Left forelimb (tissue), 1 donor: ENCODE measurements around the gene INTS11.

Experiments
- DNase-seq: peaks from one replicate; pipeline ENCODE4 v3.0.0-alpha.2; 2018; ENCODE audit warnings: low spot score

The INTS11 gene

DNA sequence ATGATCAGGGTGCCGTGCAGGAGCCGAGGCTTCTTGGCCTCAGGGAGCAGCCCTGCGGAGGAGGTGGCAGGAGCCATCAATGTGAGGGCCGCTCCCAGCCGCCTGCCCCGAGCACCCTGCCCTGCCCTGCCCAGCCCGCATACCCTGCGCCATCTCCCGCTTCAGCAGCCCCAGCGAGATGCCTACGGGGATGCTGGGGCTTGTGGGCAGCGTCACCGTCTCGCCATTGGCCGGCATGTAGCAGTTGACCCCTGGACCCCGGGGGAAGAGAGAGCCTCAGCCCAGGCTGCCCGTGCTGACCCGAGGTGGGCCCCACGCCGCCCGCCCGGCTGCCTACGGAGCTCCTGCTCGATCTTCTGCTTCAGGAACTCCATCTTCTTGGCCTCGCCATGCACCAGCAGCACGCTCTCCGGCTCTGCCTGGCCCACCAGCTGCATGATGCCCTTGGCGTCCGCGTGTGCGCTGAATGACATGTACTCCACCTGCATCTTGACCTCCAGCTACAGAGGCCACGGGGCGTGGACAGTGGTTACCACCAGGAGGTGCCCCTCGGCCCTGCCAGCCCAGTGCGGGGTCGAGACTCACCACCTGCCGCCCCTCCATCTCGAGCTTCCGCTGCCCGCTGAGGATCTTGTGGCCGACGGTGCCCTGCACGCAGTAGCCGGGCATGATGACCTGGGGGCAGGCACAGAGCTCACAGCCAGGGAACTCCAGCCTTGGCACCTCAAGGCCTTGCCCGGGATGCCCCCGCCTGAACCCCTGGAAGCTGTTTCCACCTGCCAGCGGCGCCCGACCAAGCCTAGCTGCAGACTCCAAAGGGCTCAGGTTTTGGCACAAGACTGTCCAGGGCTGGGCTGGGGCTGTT, 11.8 kb downstream of the INTS11 start:
- no peak for DNase-seq

DNA sequence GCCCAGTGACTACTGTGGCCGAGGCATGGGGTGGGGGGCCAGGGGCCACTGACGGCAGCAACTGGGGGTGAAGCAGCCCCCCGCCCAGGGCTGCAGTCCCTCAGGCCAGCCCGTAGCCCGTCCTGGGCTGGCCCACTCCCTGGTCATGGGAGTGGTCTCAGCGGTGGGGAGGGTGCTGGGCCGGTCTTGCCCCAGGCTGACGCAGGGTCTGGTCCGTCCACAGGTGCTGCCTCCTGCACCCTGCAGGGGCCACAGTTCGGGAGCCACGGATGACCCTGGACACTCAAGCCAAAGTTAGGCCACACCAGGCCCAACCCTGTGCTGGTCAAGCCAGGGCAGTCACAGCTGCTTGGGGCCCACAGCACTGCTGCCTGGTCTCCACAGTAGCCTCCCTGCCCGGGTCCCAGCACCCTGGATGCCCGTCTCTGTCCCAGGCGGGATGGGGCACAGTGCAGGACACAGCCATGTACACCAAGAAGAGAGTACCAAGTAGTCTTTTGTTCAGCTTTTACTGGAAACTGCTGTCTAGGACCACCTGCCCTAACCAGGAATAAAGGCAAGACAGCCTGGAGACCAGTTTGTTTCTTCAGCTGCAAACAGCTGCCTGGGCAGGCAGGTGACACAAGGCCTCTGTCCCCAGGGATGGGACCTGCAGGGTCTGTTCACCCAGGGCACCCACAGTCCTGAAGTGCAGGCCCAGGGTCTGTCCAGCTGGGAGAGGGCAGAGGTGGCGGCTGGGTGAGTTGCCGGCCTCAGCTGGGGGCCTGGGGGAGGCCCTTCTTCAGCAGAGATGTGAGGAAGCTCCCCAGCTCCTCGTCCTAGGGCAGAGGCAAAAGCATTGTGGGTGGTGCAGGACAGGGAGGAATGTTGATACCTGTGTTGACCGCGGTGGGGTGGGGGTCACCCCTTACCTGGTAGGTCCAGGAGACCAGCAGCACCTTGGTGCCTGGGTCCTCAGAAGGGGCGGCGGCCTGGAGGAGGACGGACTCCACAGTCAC, 13.1 kb downstream of the INTS11 start:
- no peak for DNase-seq

DNA sequence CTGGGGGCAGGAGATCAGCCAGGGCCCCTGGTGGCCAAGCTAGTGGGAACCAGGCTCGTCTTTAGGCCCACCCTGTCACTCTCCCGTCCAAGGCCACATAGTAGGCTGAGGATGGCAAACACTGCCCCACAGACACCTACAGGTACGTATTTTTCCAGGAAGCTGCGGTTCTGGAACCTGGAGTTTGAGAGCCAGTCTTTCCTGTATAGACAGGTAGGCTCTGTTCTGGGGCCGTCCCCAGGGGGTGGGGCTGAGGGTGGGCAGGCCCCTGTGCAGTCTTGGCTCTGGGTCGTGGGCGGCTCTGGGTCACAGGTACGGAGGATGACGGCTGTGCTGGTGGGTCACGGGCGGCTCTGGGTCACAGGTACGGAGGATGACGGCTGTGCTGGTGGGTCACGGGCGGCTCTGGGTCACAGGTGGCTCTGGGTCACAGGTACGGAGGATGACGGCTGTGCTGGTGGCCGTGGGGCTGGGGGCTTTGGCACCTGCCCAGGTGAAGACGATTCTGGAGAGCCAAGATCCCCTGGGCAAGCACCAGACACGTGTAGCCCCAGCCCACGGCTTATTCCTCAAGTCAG, 13.9 kb downstream of the INTS11 start:
- no peak for DNase-seq

DNA sequence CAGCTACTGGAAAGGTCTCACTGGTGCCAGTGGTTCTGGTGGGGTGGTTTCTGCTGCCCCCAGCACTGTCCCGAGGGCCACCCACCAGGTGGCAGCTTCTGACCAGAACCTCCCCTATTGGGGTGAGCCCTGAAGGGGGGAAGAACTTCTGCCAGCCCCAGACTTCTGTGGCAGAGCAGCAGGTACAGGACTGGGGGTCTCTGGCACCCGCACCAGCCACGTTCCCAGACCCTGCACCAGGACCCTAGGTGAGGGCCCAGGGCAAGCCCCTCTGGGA, 14.4 kb downstream of the INTS11 start:
- DNase-seq = no peak

DNA sequence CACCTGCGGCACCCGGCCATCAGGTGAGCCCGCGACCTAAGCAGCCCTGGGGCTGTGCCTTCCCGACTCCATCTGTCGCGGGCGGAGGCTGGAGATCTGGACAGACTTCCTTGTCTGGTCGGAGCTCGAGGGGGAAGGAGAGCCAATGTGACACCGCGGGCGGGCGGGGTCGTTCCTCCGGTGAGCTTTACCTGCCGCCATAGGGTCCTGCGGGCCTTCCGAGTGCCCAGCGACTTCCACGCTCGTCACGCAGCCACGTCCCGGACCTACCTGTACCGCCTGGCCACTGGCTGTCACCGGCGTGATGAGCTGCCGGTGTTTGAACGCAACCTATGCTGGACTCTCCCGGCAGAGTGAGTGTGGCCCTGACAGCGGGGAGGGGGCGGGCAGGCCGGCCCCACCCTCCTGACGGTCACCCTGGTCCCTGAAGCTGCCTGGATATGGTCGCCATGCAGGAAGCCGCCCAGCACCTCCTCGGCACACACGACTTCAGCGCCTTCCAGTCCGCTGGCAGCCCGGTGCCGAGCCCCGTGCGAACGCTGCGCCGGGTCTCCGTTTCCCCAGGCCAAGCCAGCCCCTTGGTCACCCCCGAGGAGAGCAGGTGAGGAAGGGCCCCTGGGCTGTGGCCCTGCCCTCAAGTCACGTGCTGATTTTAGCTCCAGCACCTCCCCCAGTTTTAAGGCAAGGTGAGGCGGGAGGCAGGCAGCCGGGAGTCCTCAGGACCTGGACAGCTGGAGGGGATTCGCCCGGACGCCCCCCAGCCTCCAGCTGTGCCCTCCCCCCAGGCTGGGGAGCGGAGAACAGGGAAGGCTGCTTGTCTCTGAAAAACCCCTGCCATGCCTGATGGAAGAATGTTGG, 15.0 kb downstream of the INTS11 start:
- DNase-seq = no peak

DNA sequence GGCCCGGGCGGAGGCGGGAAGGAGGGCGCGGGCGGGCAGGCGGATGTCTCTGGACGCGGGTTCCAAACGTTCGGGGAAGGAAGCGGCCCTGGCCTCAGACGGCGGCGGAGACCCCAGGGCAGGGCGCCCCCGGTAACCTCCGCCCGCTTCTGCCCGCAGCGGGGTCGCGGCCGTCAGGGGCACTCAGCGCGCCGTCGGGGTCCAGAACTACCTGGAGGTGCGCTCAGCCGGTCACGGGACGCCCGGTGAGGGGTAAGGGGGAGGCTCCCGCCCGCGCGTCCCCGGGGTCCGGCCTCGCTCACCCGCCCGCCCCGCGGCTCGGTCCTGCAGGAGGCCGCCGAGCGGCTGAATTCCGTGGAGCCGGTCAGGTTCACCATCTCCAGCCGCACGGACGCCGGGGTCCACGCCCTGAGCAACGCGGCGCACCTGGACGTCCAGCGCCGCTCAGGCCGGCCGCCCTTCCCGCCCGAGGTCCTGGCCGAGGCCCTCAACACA, 15.7 kb downstream of the INTS11 start:
- DNase-seq = no peak

DNA sequence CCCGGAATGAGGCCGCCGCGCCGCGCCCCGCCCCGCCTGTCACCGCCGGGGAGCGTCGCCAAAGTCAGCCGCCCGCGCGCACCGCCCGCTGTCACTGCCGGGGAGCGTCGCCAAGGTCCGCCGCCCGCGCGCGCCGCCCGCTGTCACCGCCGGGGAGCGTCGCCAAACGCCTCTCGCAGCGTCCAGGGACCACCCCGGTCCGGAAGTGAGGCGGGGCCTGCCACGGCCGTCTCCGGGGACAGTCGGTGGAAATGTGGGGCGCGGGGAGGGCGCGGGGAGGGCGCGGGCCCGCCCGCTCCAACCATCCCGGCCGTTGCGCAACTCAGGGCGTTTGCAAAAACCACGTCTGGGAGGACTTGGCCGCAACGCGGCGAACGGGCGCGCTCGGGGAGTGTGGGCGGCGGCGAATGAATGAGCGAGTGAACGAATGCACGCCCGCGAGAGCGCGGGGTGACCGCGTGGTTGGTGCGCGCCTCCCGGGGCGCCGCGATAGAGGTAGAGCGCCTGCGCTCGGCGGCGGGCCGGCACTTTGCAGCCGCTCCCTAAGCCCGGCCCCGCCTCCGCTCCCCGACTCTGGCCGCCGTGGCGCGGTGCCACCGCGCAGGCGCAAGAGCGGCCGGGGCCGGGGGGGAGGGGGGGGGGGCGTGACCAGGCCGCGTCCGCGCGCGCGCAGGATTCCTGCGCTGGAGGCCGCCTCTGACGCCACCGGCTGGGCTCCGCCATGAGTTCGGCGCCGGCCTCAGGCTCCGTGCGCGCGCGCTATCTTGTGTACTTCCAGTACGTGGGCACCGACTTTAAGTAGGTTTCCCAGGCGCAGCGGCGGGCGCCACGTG, 16.3 kb downstream of the INTS11 start, which contains the start of the genes ACAP3 and PUSL1:
TSS of gene ACAP3 (minus strand) at position 8 of the 833 bp plus-strand sequence. CDS start 115 bp downstream, outside the sequence.
TSS of gene PUSL1 (plus strand) at position 675 of the 833 bp plus-strand sequence. CDS start at position 722, 47 bp downstream.
- DNase-seq = peak; percentile 94

DNA sequence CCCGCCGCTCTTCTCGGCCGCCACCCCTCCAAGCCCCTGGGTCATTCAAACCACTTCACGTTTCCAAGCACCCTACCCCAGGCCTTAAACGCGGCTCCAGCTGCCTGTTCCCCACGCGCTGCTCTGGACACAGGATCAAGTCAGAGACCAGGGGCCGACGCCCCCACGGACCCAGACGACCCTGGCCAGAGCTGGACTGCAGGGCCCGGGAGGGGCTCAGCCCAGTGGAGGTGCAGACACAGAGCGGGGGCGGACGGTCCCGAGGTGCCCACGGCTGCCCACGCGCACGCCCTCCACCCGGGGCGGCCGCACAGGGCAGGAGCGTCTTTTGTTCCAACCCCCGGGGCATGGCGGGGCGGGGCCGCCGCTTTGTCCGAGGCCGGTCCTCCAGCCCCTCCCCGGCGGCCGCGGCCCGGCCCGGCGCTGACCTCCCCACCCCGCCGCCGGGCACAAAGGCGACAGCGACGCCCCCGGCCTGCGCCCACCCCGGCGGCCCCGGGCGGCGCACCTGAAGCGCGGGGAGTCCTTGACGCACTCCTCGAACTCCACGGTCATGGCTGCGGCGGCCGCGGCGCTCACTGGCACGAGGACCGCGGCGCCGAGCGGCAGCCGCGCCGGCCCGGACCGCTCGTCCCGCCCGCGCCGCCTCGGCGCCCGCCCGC, 17.1 kb downstream of the INTS11 start:
- DNase-seq = no peak

DNA sequence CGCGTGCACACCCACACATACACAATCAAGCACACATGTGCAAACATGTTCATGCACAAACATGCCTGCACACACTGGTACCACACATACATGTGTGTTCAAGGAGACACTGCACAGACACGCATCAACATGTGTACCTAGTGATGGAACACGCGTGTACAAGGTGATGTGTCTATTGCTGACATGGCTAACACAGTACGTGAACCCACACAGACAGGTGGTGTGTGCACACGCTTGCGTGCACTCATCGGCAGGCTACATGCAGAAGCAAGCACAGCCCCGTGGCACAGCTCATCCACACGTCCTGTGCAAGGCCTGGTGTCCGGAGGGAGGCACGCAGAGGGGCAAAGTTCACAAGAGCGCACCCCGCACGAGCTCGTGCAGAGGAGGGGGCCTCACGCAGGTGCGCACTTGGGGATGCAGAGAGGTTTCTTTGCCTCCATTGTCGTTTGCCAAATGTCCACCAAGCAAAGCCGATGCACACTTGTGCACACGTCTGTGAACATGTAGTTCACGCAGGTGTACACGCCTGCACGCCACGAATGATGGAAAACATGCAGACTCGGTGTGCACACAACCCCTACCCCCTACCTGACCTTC, 17.7 kb downstream of the INTS11 start:
- no peak for DNase-seq

DNA sequence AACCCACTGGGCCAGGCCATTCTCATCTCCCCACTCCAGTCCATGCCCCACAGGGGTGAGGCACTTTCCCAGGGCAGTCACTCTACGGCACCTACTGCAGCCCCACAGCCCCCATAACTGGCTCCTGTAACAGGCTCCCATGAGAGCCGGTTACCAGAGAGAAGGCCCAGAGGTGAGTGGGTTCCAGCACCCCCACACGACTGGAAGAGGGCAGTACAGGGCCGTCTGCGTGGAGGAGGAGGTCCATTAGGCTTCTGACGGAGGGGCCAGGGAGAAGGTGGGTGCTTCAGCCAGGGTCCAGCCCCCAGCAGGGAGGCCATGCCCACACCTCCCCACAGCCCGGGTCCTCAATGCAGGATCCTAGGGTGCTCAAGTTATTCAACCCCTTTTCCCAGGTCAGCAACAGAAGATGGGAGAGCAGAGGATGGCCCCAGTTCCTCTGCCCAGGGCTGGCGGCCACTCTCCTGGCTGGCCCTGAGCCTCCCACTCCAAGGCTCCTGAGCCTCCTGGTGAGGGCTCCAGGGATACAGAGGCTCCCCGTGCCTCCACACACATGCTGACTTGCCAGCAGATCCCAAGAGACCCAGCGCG, 18.3 kb downstream of the INTS11 start:
- DNase-seq = no peak

DNA sequence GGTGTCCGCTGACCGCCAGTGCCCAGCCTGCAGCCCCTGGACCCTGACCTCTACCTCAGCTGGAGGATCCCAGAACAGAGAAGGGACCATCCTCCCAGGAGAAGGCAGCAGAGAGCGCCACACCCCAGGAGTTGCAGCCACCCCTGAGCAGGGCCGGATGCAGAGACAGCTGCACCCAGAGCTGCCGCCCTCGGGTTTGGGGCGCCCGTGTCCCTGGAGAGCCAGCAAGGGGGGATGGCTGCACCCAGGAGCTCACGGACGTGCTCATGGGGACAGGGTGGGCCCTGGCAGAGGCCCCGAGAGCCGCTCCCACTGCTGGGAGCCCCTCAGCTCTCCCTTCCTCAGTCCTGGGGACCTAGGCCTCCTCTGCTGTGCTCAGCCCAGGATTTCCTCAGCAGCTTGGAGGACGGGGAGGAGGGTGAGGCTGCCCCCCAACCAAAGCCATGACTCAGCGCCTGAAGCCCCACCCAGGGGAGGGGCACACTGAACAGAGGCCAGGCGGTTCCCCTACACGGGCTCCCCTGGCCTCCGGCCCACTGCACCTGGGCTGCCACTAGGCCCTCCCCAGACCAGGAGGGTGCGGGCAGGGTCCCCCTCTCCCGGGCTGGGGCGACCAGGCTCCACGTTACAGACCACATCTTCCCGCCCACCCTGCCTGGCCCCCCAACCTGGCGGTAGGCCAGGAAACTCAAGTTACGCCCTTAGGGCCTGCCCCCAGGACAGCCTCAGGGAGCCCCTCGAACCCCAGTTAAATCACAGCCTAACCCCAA, 19.0 kb downstream of the INTS11 start:
- DNase-seq = no peak

DNA sequence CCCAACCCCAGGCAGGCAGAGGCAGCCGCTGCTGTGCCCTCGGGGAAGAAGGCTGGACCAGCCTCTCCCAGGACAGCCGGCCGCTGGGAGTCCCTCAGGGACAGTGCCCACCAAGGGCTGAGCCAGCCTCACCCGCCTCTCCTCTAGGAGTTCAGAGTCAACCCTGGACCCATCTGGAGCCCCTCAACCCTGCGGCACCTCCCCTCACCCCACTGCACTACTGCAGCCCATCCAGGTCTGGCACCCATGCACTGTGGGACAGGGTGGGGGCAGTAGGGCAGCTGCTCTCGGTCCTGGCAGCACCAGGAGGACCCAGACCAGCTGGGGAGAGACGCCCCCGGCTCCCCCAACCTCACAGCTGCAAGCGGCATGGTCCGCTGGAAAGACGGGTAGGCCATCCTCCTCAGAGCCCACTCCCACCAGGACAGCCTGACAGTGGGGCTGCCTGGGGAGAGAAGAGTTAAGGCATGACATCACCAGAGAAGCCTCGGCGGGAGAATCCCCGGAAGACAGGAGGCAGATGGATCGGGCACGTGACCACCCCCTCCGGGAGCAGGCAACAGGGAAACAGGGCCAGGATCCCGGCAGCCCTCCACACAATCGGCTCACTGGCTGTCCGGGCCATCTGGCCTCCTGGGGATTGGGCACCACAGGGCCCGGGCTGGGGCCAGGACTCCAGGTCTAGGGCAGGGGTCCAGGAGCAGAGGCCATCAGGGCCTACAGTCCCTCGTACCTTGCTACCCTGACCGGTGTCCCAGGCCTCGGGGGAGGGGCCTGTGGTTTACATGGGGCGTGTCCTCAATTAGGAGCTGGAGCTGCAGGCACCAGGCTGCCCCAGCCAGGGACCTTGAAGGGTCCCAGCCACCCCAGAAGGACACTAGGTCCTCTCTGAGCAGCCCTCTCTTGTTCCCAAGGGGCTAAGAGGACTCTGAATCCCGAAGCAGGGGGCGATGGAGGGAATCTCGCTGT, 19.8 kb downstream of the INTS11 start:
- no peak for DNase-seq

DNA sequence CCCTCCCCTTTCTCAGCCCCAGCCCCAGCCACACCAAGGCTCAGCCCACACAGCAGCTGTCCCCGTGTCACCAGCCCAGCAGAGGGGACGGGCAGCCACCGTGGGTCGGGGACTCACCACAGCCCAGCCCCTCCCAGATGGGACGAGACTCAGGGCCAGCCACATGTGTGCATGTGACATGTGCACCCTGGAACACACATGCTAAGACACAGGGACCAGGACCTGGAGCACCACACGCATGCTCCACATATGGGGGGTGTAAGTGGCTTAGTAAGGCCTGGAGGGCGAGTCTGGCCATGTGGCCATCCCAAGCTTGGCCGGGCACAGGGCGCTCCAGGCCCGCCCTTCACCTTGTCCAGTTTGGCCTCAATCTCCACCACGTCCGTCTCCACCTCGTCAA, 20.7 kb downstream of the INTS11 start:
- DNase-seq = no peak

DNA sequence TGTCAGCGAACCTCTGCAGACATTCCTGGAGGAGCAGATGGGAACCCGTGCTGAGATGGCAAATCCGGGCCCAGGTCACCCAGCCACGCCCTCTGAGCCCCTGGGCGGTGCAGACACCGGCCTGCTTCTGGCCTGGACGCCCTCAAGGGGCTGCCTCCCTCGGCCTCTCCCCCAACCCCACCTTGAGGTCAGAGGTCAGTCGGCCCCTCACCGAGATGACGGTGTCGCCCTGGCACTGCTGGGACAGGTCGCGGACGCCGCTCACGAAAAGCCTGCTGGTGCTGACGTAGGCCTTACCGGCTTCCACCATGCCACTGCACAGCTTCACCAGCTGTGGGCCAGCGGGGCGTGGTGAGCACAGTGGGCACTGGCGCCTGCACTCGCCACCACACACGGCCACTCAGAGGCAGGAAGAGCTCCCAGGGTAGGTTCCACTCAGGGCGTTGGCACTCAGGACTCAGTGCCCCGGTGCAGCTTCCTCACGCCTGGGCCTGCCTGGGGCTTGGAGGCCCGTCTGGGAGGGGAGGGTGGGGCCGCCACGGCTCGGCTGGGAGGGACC, 21.4 kb downstream of the INTS11 start:
- no peak for DNase-seq

DNA sequence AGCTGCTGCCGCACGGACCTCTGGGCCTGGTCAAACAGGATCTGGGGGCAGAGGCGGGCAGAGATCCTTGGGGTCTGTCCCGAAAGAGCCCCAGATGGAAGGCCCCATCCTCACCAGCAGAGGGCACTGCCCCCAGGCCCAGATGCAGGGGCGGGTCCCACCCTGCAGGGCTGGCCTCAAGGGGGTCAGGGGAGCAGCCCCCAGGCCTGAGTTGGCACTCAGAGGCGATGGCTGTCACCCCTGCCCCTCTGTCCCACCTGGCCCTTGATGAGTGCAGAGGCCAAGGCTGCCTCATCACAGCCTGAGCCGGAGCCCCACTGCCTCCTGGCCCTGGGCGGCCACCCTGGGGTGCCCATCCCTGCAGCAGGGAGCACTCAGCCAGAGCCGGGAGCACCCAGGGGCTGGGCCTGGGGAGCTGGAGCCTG, 22.4 kb downstream of the INTS11 start:
- DNase-seq = no peak

DNA sequence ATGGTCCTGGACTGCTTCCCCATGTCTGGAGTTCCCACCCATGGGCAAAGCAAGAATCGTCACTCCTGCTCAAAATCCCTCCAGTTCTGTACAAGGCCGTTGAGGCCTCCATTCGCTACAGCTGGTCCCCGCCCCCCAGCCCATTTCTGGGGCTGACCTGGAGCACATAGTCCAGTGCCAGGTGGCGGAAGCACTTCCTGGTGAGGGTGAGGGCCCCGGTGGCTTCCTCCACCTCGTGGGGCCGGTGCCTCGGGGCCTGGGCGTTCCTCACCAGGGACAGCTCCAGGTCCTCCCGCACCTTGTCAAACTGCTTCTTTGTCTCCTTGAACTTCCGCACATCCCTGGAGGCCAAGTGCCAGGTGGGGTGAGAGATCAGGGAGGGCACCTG, 24.1 kb downstream of the INTS11 start:
- no peak for DNase-seq
